Panc1 (cell line): ENCODE measurements around the gene ITFG2. TPM values are rescaled to one million over a fixed set of nuclear protein-coding genes. Genes with fewer than 3 reads are reported as not detected.
"Not testable (repeated sequence)": the region's sequence is repeated elsewhere in the genome, so short reads cannot be mapped to it uniquely, and the experiment has no call there.

Source experiments
- ATAC-seq: fragments of 200-7000 bp; cut with Tn5 transposase; 2 replicates; pipeline ENCODE4 v1.9.1; 2020; ENCODE audit warnings: mild to moderate bottlenecking, moderate library complexity
- BruUV-seq: library from RNA; stranded (reverse); fragments of 400-500 nt; replicated peaks from 2 replicates; lab custom pipeline; 2021; lab: Mats Ljungman, UMichigan
- CTCF ChIA-PET: fragments of 300-600 bp; sonication (Branson Sonifier 250); formaldehyde crosslinking; loops from one replicate; lab custom pipeline; 2022; ENCODE audit warnings: antibody characterized with exemption; lab: Charles Lee
- POLR2A ChIA-PET: fragments of 300-600 bp; sonication (Branson Sonifier 250); formaldehyde crosslinking; loops from one replicate; lab custom pipeline; 2022; ENCODE audit warnings: antibody characterized with exemption; lab: Charles Lee
- DNase-seq: peaks from one replicate; pipeline ENCODE4 v3.0.0-alpha.2; 2010; ENCODE audit warnings: low read depth, low spot score
- H3K27ac ChIP-seq: 2 replicates; pipeline ENCODE4 v1.5.1; 2011; ENCODE audit warnings: mild to moderate bottlenecking, low read length, inconsistent platforms
- H3K27me3 ChIP-seq: fragments of 200-500 bp; sonication (Bioruptor generic); 2 replicates; pipeline ENCODE4 v1.6.0; 2014; ENCODE audit warnings: low read length, inconsistent platforms; ENCODE audit not compliant: control insufficient read depth, insufficient read depth
- H3K36me3 ChIP-seq: fragments of 200-500 bp; sonication (Bioruptor generic); 2 replicates; pipeline ENCODE4 v1.5.1; 2014; ENCODE audit warnings: inconsistent platforms, mild to moderate bottlenecking, low read length, moderate library complexity; ENCODE audit not compliant: control insufficient read depth, insufficient read depth
- H3K4me1 ChIP-seq: 2 replicates; pipeline ENCODE4 v1.5.1; 2011; ENCODE audit warnings: inconsistent platforms, mild to moderate bottlenecking, low read length, moderate library complexity; ENCODE audit not compliant: control insufficient read depth, insufficient read depth
- H3K4me3 ChIP-seq, 2 experiments: 2 replicates each; pipeline ENCODE4 v1.5.1; 2011 to 2012; ENCODE audit warnings: low read depth in 2 of 2, low read length in 2 of 2, mild to moderate bottlenecking in 2 of 2, inconsistent platforms in 1 of 2, moderate library complexity in 1 of 2
- H3K9me3 ChIP-seq: fragments of 200-500 bp; sonication (Bioruptor generic); 2 replicates; pipeline ENCODE4 v1.5.1; 2014; ENCODE audit warnings: low read depth, mild to moderate bottlenecking, inconsistent platforms, low read length, moderate library complexity; ENCODE audit not compliant: control insufficient read depth, insufficient read depth
- POLR2AphosphoS5 ChIP-seq: IDR thresholded peaks from 2 replicates; pipeline ENCODE4 v1.6.1; 2012; ENCODE audit warnings: mild to moderate bottlenecking, low read depth, low read length, moderate library complexity
- SIN3A ChIP-seq: IDR thresholded peaks from 2 replicates; pipeline ENCODE4 v1.6.1; 2012; ENCODE audit warnings: low read depth, mild to moderate bottlenecking, low read length, moderate library complexity, borderline replicate concordance; ENCODE audit not compliant: insufficient read depth
- TCF7L2 ChIP-seq: IDR thresholded peaks from 2 replicates; pipeline ENCODE4 v1.6.1; 2011; ENCODE audit warnings: mild to moderate bottlenecking, low read depth, low read length, inconsistent platforms
- in situ Hi-C: cut with HindIII; loops from 2 replicates; pipeline ENCODE4 v1.10.0; 2016; ENCODE audit warnings: low sequenced_read_pairs, low pct_unique_long_range_greater_than_20kb
- intact Hi-C: fragments of 100-400 bp; cut with micrococcal nuclease; formaldehyde crosslinking; loops from one replicate; pipeline ENCODE4 v1.10.0; 2022; ENCODE audit not compliant: unreplicated experiment
- total RNA-seq: library from RNA; stranded (reverse); gene quantifications from one replicate; pipeline ENCODE4 v1.2.1, GENCODE V29; 2021; ENCODE audit not compliant: unreplicated experiment
- TF ChIP-seq, protein P1 (sequence below), 2 experiments: IDR thresholded peaks; 2 replicates each; pipeline ENCODE4 v1.6.1; 2011 to 2012; ENCODE audit warnings: low read depth in 2 of 2, control low read depth in 1 of 2, low read length in 1 of 2, mild to moderate bottlenecking in 1 of 2, moderate library complexity in 1 of 2; ENCODE audit not compliant: insufficient read depth in 1 of 2
- TF ChIP-seq, protein P2 (sequence below): fragments of 450-650 bp; IDR thresholded peaks from 2 replicates; pipeline ENCODE4 v1.5.1; 2017; ENCODE audit warnings: mild to moderate bottlenecking

Gene ITFG2
- total RNA-seq, 1 experiment from 2014 or later = 17.4 TPM

DNA sequence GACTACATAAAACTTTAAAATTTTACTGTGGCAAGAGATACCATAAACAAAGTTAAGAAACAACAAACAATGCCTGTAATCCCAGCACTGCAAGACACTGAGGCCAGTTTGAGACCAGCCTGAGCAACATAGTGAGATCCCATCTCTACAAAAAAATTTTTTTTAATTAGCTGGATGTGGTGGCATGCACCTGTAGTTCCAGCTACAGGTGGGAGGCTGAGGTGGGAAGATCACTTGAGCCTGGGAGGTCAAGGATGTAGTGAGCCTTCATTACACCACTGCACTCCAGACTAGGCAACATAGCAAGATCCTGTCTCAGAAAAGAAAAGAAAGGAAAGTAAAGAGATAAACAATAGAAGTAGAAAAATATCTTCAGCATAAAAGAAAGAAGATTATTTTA is 47.7 kb downstream of the ITFG2 start:
- H3K36me3 ChIP-seq = no peaks in the 10 kb centered on the region; the same call in none of the 2 replicates
- no TSS peak for BruUV-seq
- POLR2A ChIA-PET = no interaction called here
- TF ChIP-seq POLR2AphosphoS5 (no peak), TCF7L2 (no peak), SIN3A (no peak)
- TF ChIP-seq, protein P1, sequence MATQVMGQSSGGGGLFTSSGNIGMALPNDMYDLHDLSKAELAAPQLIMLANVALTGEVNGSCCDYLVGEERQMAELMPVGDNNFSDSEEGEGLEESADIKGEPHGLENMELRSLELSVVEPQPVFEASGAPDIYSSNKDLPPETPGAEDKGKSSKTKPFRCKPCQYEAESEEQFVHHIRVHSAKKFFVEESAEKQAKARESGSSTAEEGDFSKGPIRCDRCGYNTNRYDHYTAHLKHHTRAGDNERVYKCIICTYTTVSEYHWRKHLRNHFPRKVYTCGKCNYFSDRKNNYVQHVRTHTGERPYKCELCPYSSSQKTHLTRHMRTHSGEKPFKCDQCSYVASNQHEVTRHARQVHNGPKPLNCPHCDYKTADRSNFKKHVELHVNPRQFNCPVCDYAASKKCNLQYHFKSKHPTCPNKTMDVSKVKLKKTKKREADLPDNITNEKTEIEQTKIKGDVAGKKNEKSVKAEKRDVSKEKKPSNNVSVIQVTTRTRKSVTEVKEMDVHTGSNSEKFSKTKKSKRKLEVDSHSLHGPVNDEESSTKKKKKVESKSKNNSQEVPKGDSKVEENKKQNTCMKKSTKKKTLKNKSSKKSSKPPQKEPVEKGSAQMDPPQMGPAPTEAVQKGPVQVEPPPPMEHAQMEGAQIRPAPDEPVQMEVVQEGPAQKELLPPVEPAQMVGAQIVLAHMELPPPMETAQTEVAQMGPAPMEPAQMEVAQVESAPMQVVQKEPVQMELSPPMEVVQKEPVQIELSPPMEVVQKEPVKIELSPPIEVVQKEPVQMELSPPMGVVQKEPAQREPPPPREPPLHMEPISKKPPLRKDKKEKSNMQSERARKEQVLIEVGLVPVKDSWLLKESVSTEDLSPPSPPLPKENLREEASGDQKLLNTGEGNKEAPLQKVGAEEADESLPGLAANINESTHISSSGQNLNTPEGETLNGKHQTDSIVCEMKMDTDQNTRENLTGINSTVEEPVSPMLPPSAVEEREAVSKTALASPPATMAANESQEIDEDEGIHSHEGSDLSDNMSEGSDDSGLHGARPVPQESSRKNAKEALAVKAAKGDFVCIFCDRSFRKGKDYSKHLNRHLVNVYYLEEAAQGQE (IDR thresholded peaks at IDR 0.05; ENCODE audit: insufficient read depth in 1 of 2, low read depth in 2 of 2, low read length in 1 of 2) = no peak
- TF ChIP-seq, protein P2, sequence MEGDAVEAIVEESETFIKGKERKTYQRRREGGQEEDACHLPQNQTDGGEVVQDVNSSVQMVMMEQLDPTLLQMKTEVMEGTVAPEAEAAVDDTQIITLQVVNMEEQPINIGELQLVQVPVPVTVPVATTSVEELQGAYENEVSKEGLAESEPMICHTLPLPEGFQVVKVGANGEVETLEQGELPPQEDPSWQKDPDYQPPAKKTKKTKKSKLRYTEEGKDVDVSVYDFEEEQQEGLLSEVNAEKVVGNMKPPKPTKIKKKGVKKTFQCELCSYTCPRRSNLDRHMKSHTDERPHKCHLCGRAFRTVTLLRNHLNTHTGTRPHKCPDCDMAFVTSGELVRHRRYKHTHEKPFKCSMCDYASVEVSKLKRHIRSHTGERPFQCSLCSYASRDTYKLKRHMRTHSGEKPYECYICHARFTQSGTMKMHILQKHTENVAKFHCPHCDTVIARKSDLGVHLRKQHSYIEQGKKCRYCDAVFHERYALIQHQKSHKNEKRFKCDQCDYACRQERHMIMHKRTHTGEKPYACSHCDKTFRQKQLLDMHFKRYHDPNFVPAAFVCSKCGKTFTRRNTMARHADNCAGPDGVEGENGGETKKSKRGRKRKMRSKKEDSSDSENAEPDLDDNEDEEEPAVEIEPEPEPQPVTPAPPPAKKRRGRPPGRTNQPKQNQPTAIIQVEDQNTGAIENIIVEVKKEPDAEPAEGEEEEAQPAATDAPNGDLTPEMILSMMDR = no peak
- DNase-seq = no peak
- H3K4me1 ChIP-seq = no peaks in the 10 kb centered on the region
- H3K4me3 ChIP-seq = no peak overlapping the region
- ATAC-seq = no peak
- no peaks in the 10 kb centered on the region for H3K9me3 ChIP-seq
- H3K27ac ChIP-seq = no peak overlapping the region
- CTCF ChIA-PET = no interaction called here
- in situ Hi-C loops (no loop called here), intact Hi-C loops (no loop called here)
- H3K27me3 ChIP-seq = no peaks in the 10 kb centered on the region

DNA sequence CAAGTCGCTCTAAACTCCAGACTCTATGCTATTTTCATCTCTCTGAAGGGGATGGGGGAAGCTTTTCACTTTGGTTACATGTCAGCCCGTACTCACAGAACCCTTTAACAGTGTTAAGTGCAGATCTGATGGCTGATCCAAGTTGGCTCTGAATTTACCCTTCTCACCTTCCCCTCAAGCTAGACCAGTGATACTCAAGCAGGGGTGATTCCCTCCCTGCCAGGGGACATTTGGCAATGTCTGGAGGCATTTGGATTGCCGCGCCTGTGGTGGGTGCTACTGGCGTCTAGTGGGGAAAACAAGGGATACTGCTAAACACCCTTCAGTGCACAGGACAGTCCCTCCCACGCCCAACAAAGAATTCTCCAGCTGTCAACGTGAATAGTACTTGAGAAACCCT is 50.4 kb downstream of the ITFG2 start:
- H3K27me3 ChIP-seq = no peaks in the 10 kb centered on the region
- H3K27ac ChIP-seq = no peak overlapping the region
- no TSS peak for BruUV-seq
- H3K36me3 ChIP-seq = no peaks in the 10 kb centered on the region; the same call in none of the 2 replicates
- DNase-seq (no peak), ATAC-seq (no peak)
- ChIA-PET CTCF (no interaction called here), POLR2A (no interaction called here)
- intact Hi-C loops = no loop called here
- no peak overlapping the region for H3K4me3 ChIP-seq
- in situ Hi-C loops = no loop called here
- H3K4me1 ChIP-seq = no peaks in the 10 kb centered on the region
- TF ChIP-seq TCF7L2 (no peak), POLR2AphosphoS5 (no peak), SIN3A (no peak)
- TF ChIP-seq, protein P2 = no peak
- TF ChIP-seq, protein P1 (IDR thresholded peaks at IDR 0.05; ENCODE audit: insufficient read depth in 1 of 2, low read depth in 2 of 2, low read length in 1 of 2) = no peak
- no peaks in the 10 kb centered on the region for H3K9me3 ChIP-seq

DNA sequence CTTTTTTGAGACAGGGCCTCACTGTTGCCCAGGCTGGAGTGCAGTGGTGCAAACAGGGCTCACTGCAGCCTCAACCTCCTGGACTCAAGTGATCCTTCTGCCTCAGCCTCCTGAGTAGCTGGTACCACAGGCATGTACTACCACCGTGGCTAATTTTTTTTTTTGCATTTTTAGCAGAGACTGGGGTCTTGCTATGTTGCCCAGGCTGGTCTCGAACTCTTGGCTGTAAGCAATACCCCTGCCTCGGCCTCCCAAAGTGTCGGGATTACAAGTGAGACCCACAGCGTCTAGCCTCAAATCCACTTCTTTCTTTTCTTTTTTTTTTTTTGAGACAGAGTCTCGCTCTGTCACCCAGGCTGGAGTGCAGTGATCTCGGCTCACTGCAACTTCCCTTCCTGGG is 50.9 kb downstream of the ITFG2 start:
- CTCF ChIA-PET, H3K4me1 ChIP-seq, BruUV-seq, H3K4me3 ChIP-seq, H3K27ac ChIP-seq, H3K9me3 ChIP-seq, ATAC-seq, H3K27me3 ChIP-seq, intact Hi-C loops, in situ Hi-C loops, POLR2A ChIA-PET, H3K36me3 ChIP-seq, DNase-seq: not testable (repeated sequence)
